Stomach smooth muscle (tissue), 2 donors: Measurements from ENCODE around the gene SOBP.

Experiments
- H3K27ac ChIP-seq: one replicate; pipeline ENCODE4 v1.7.0; 2013; ENCODE audit warnings: mild to moderate bottlenecking, low read length, inconsistent platforms
- H3K27me3 ChIP-seq, 2 donors: one replicate each; pipeline ENCODE4 v1.7.0; 2013; ENCODE audit warnings: low read length in 2 of 2; ENCODE audit not compliant: insufficient read depth in 2 of 2, control insufficient read depth in 1 of 2
- H3K36me3 ChIP-seq, 2 donors: one replicate each; pipeline ENCODE4 v1.7.0; 2013; ENCODE audit warnings: low read length in 2 of 2; ENCODE audit not compliant: control insufficient read depth in 2 of 2, insufficient read depth in 2 of 2
- H3K4me1 ChIP-seq: one replicate; pipeline ENCODE4 v1.7.0; 2013; ENCODE audit warnings: low read length; ENCODE audit not compliant: control insufficient read depth, insufficient read depth
- H3K4me3 ChIP-seq, 2 donors: one replicate each; pipeline ENCODE4 v1.7.0; 2013; ENCODE audit warnings: low read length in 2 of 2
- H3K9ac ChIP-seq, 2 donors: one replicate each; pipeline ENCODE4 v1.7.0; 2013; ENCODE audit warnings: low read length in 2 of 2, mild to moderate bottlenecking in 1 of 2
- H3K9me3 ChIP-seq, 2 donors: one replicate each; pipeline ENCODE4 v1.7.0; 2013; ENCODE audit warnings: low read length in 2 of 2; ENCODE audit not compliant: control insufficient read depth in 2 of 2
- donor health status: healthy.
- donor health status: Pancreatic carcinoma.

SOBP gene

GRCh38 chr6:107524626-107525025 lies 34.7 kb downstream of the SOBP start:
- H3K4me3 ChIP-seq, result no peak overlapping the region
- H3K9ac ChIP-seq, result no peak overlapping the region
- peaks cover 2 to 3% of the 10 kb centered on the region in 2 donors for H3K36me3 ChIP-seq
- no peak overlapping the region for H3K27ac ChIP-seq
- no peaks in the 10 kb centered on the region for H3K27me3 ChIP-seq
- peaks cover 2% of the 10 kb centered on the region for H3K4me1 ChIP-seq
- no peaks in the 10 kb centered on the region for H3K9me3 ChIP-seq

DNA sequence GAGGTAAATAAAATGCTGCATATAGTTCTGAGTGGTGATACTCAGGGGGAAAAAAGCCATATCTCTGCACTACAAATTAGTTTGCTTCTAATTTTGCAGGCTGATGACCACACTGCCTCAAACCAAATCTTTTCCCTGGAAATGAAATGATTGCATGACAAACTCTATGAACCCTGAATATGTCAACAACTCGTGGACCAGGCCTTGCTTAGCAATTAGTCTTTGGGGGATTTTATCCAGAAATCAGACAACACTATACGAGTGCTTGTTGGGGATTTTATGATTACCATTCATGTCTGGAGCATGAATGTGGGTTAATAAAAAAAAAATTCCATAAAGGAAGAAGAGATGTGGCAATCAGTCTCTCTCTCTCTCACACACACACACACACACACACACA lies 42.0 kb downstream of the SOBP start:
- no peaks in the 10 kb centered on the region for H3K27me3 ChIP-seq
- H3K9ac ChIP-seq, result no peak overlapping the region
- no peak overlapping the region for H3K4me3 ChIP-seq
- H3K27ac ChIP-seq, result no peak overlapping the region
- no peaks in the 10 kb centered on the region for H3K9me3 ChIP-seq
- peaks cover 2 to 3% of the 10 kb centered on the region in 2 donors for H3K36me3 ChIP-seq
- no peaks in the 10 kb centered on the region for H3K4me1 ChIP-seq

GRCh38 chr6:107532706-107533105 lies 42.8 kb downstream of the SOBP start:
- Histone ChIP-seq H3K9me3 (no peaks in the 10 kb centered on the region), H3K27ac (no peak overlapping the region), H3K4me3 (no peak overlapping the region), H3K36me3 (peaks cover 2 to 3% of the 10 kb centered on the region in 2 donors), H3K27me3 (no peaks in the 10 kb centered on the region), H3K4me1 (no peaks in the 10 kb centered on the region), H3K9ac (no peak overlapping the region)

- Histone ChIP-seq H3K4me3 (no peak overlapping the region), H3K27ac (no peak overlapping the region), H3K27me3 (no peaks in the 10 kb centered on the region), H3K4me1 (no peaks in the 10 kb centered on the region), H3K9ac (no peak overlapping the region), H3K36me3 (peaks cover 2 to 3% of the 10 kb centered on the region in 2 donors), H3K9me3 (no peaks in the 10 kb centered on the region)
These were observed 43.6 kb downstream of the SOBP start for GRCh38 chr6:107533415-107534059.

GRCh38 chr6:107534571-107535141 lies 44.7 kb downstream of the SOBP start:
- H3K4me3 ChIP-seq, result no peak overlapping the region
- H3K9ac ChIP-seq, result no peak overlapping the region
- H3K27me3 ChIP-seq, result no peaks in the 10 kb centered on the region
- H3K4me1 ChIP-seq, result no peaks in the 10 kb centered on the region
- H3K27ac ChIP-seq, result no peak overlapping the region
- no peaks in the 10 kb centered on the region for H3K9me3 ChIP-seq
- H3K36me3 ChIP-seq, result peaks cover 2 to 3% of the 10 kb centered on the region in 2 donors

DNA sequence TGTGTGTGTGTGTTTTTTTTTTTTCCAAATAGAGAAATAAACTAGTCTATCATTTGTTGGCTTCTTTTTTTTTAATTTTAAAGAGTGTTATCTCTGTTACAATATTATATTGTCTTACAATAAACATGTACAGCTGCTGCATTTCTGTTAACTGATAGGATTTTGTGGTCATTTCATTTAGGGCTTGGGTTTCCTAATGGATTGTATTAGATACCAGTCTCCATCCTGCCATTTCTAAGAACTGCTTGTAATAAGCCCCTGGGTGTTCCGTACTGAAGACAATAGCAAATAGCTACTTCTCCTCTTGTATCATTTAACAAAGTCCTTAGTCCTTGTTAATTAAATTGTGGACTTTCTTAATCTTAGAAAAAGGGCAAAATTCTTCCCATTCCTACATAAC lies 45.7 kb downstream of the SOBP start:
- Histone ChIP-seq H3K27ac (no peak overlapping the region), H3K4me3 (no peak overlapping the region), H3K4me1 (no peaks in the 10 kb centered on the region), H3K36me3 (peaks cover 2 to 3% of the 10 kb centered on the region in 2 donors), H3K27me3 (no peaks in the 10 kb centered on the region), H3K9me3 (no peaks in the 10 kb centered on the region), H3K9ac (no peak overlapping the region)

- no peaks in the 10 kb centered on the region for H3K4me1 ChIP-seq
- H3K9ac ChIP-seq, result no peak overlapping the region
- H3K27ac ChIP-seq, result no peak overlapping the region
- no peak overlapping the region for H3K4me3 ChIP-seq
- no peaks in the 10 kb centered on the region for H3K27me3 ChIP-seq
- H3K9me3 ChIP-seq, result no peaks in the 10 kb centered on the region
- peaks cover 2 to 3% of the 10 kb centered on the region in 2 donors for H3K36me3 ChIP-seq
These were observed 46.5 kb downstream of the SOBP start for GRCh38 chr6:107536180-107536961.

DNA sequence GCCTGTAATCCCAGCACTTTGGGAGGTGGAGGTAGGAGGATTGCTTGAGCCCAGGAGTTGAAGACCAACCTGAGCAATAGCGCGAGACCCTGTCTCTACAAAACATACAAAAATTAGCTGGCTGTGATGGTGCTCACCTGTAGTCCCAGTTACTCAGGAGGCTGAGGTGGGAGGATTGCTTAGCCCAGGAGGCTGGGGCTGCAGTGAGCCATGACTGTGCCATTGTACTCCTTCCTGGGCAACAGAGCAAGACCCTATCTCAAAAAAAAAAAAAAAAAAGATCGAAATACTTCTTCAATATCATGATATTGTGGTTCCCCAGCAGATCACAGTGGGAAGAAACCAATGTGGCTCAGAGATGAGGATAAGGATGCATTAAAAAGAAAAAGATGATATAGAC lies 47.6 kb downstream of the SOBP start:
- Histone ChIP-seq H3K27me3 (no peaks in the 10 kb centered on the region), H3K9me3 (no peaks in the 10 kb centered on the region), H3K4me3 (no peak overlapping the region), H3K9ac (no peak overlapping the region), H3K27ac (no peak overlapping the region), H3K36me3 (peaks cover 2 to 3% of the 10 kb centered on the region in 2 donors), H3K4me1 (no peaks in the 10 kb centered on the region)

DNA sequence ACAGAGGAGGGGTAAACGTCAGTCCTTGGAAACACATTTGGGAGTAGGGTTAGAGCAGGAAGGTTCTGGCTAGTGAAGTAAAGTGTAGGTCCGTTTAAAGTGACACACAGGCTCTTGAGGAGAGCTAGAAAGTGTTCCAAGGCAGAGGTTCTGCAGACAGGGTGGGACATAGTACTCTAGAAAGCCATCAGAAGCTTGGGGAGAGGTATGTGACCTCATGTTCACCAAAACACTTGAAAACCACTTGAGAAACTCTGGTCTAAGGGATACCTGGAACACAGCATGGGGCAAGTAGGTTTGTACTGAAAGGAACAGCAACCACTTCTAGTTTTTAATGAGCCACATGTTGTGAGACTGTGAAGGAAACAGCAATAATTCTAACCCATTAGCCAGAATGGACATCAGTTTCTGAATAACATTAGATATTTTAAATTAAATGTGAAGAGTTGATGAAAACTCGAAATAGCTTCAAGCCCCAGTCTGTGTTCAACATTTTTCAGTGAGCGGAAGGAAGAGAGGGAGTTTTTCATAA lies 49.0 kb downstream of the SOBP start:
- H3K27me3 ChIP-seq, result no peaks in the 10 kb centered on the region
- H3K9me3 ChIP-seq, result no peaks in the 10 kb centered on the region
- H3K9ac ChIP-seq, result no peak overlapping the region
- no peaks in the 10 kb centered on the region for H3K4me1 ChIP-seq
- no peak overlapping the region for H3K27ac ChIP-seq
- H3K4me3 ChIP-seq, result no peak overlapping the region
- H3K36me3 ChIP-seq, result peaks cover 0 to under 1% of the 10 kb centered on the region in 2 donors

GRCh38 chr6:107539409-107539808 lies 49.5 kb downstream of the SOBP start:
- H3K36me3 ChIP-seq, result no peaks in the 10 kb centered on the region
- no peaks in the 10 kb centered on the region for H3K27me3 ChIP-seq
- H3K27ac ChIP-seq, result no peak overlapping the region
- H3K4me3 ChIP-seq, result no peak overlapping the region
- H3K9me3 ChIP-seq, result no peaks in the 10 kb centered on the region
- no peak overlapping the region for H3K9ac ChIP-seq
- H3K4me1 ChIP-seq, result no peaks in the 10 kb centered on the region
